Measurements from ENCODE around the gene YES1.
"Not testable (repeated sequence)": the region's sequence is repeated elsewhere in the genome, so short reads cannot be mapped to it uniquely, and the experiment has no call there.

Gene YES1

DNA sequence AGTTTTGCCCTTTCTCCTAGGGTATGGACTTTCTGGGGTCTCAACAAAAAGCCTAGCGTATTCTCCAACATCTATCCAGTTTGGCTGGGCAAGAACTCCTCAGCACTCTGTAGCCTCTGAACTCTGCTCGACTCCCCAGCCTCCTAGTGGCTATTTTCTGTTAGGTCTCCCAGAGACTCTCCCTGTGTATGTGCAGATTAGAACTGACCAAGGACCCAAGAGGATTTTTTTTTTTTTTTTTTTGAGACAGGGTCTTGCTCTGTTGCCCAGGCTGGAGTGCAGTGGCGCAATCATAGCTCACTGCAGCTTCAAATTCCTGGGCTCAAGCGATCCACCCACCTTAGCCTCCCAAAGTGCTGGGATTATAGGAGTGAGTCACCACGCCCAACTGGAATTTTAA is 81.9 kb downstream of the YES1 start:
- DNase-seq; H3K4me3 ChIP-seq (ENCODE audit: low read depth, low read length); H3K36me3 ChIP-seq (replicated peaks): not testable (repeated sequence)

DNA sequence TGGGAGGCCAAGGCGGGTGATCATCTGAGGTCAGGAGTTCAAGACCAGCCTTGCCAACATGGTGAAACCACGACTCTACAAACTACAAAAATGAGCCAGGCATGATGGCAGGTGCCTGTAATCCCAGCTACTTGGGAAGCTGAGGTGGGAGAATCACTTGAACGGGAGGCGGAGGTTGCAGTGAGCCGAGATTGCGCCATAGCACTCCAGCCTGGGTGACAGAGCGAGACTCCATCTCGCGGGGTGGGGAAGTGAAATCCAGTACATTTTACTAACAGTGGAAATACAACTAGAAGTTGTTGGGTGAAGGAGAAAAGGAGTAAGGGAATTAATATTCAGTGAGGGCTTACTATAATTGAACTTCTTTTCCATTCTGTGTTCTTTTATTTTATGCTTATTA is 86.4 kb downstream of the YES1 start:
- no peak for DNase-seq
- Histone ChIP-seq H3K36me3 (replicated peaks) (no peaks in the 10 kb centered on the region), H3K4me3 (ENCODE audit: low read depth, low read length) (no peak overlapping the region), H3K27ac (no peak overlapping the region), H3K27me3 (replicated peaks) (no peaks in the 10 kb centered on the region)
- TF ChIP-seq, protein P1, sequence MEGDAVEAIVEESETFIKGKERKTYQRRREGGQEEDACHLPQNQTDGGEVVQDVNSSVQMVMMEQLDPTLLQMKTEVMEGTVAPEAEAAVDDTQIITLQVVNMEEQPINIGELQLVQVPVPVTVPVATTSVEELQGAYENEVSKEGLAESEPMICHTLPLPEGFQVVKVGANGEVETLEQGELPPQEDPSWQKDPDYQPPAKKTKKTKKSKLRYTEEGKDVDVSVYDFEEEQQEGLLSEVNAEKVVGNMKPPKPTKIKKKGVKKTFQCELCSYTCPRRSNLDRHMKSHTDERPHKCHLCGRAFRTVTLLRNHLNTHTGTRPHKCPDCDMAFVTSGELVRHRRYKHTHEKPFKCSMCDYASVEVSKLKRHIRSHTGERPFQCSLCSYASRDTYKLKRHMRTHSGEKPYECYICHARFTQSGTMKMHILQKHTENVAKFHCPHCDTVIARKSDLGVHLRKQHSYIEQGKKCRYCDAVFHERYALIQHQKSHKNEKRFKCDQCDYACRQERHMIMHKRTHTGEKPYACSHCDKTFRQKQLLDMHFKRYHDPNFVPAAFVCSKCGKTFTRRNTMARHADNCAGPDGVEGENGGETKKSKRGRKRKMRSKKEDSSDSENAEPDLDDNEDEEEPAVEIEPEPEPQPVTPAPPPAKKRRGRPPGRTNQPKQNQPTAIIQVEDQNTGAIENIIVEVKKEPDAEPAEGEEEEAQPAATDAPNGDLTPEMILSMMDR (IDR thresholded peaks at IDR 0.05; ENCODE audit: low read depth, low read length, missing control alignments): no peak
- in situ Hi-C loops (cut with HindIII; ENCODE audit: low pct_ligation_motif_present, low sequenced_read_pairs): loop anchor here (25.0 kb wide), 1 partner anchor 112 kb away; no protein-coding TSS in a partner anchor

More for the DNA sequence above, 81.9 kb downstream of the YES1 start:
- H3K27me3 ChIP-seq (replicated peaks); H3K27ac ChIP-seq: not testable (repeated sequence)
- TF ChIP-seq, protein P1 (IDR thresholded peaks at IDR 0.05; ENCODE audit: low read depth, low read length, missing control alignments): peak; percentile 55
- in situ Hi-C loops (cut with HindIII; ENCODE audit: low pct_ligation_motif_present, low sequenced_read_pairs): loop anchor here (25.0 kb wide), 1 partner anchor 107 kb away; no protein-coding TSS in a partner anchor

DNA sequence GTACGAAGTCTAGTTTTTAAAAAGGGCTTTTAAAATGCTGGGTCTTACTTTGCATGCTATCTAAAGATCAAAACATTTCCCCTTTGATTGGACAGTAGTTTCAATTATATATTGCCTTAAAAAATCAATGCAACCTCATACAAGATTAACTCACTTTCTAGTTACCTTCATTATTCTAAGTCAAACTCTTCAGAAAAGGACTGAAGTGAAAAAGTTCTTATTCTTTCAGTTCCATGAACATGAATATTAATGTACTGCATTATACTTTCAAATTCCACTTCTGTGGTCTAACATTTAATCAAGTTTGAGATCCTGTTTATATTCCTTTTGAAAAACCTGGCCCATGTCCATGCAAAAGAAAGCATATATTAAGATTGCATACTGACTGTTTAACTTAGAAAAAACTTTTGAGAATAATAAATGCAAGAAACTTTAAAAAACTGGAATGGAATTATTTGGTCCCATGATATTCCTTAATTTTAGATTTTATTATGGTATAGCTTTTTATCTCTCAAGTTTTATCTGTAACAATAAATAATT is 88.4 kb downstream of the YES1 start:
- TF ChIP-seq, protein P1 (IDR thresholded peaks at IDR 0.05; ENCODE audit: low read depth, low read length, missing control alignments): no peak
- Histone ChIP-seq H3K27me3 (replicated peaks) (no peaks in the 10 kb centered on the region), H3K36me3 (replicated peaks) (no peaks in the 10 kb centered on the region), H3K27ac (no peak overlapping the region), H3K4me3 (ENCODE audit: low read depth, low read length) (no peak overlapping the region)
- no peak for DNase-seq
- in situ Hi-C loops (cut with HindIII; ENCODE audit: low pct_ligation_motif_present, low sequenced_read_pairs): no loop called here

DNA sequence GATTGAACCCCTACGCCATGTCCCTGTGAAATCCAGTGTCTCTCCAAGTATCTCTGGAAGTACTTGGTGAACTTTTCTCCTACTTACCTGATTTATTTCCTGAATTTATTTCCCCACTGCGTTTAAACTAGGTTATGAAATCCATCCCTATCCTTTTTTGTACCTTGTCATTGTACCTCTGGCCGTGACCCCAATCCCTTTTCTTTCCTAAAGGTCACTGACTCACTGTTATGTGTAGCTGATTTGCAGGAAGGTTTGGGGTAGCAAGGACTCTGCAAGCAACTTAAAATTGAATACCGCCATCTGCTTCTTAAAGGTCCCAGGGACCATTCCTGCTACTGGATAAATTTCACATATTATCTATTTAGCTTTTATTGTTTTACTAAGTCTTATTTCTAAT is 95.0 kb downstream of the YES1 start:
- Histone ChIP-seq H3K27ac (no peak overlapping the region), H3K4me3 (ENCODE audit: low read depth, low read length) (no peak overlapping the region), H3K36me3 (replicated peaks) (no peaks in the 10 kb centered on the region), H3K27me3 (replicated peaks) (no peaks in the 10 kb centered on the region)
- DNase-seq: no peak
- TF ChIP-seq, protein P1 (IDR thresholded peaks at IDR 0.05; ENCODE audit: low read depth, low read length, missing control alignments): no peak
- in situ Hi-C loops (cut with HindIII; ENCODE audit: low pct_ligation_motif_present, low sequenced_read_pairs): no loop called here

DNA sequence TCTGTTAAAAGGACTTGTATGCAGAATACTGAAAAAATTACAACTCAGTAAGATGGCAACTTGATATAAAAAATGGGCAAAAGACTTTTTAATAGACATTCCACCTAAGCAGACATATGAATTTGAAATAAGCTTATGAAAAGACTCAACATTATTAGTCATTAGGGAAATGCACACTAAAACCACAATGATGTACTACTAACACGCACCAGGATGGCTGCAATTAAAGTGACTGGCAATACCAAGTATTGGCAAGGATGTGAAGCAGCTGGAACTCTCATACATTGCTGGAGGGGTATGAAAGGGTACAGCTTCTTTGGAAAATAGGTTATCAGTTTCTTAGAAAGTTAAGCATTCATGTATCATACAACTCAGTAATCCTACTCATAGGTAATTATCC is 96.4 kb downstream of the YES1 start:
- in situ Hi-C loops (cut with HindIII; ENCODE audit: low pct_ligation_motif_present, low sequenced_read_pairs): no loop called here
- Histone ChIP-seq H3K27me3 (replicated peaks) (no peaks in the 10 kb centered on the region), H3K36me3 (replicated peaks) (no peaks in the 10 kb centered on the region), H3K27ac (no peak overlapping the region), H3K4me3 (ENCODE audit: low read depth, low read length) (no peak overlapping the region)
- TF ChIP-seq, protein P1 (IDR thresholded peaks at IDR 0.05; ENCODE audit: low read depth, low read length, missing control alignments): no peak
- DNase-seq: peak; percentile 59

DNA sequence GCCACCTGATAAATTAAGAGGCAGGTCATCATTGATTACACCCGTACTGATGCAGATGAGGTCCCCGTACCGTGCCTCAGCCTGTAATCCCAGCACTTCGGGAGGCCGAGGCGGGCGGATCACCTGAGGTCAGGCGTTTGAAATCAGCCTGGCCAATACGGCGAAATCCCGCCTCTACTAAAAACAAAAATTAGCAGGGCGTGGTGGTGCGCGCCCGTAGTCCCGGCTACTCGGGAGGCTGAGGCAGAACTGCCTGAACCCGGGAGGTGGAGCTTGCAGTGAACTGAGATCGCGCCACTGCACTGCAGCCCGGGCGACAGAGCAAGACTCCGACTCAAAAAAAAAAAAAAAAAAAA is 98.9 kb downstream of the YES1 start:
- no peak for DNase-seq
- in situ Hi-C loops (cut with HindIII; ENCODE audit: low pct_ligation_motif_present, low sequenced_read_pairs): no loop called here
- Histone ChIP-seq H3K27ac (no peak overlapping the region), H3K4me3 (ENCODE audit: low read depth, low read length) (peak overlapping the region; percentile 73), H3K36me3 (replicated peaks) (no peaks in the 10 kb centered on the region), H3K27me3 (replicated peaks) (no peaks in the 10 kb centered on the region)
- TF ChIP-seq, protein P1 (IDR thresholded peaks at IDR 0.05; ENCODE audit: low read depth, low read length, missing control alignments): no peak

All from brain microvascular endothelial cell (primary cell).